Stimulated activated memory B cell treated with anti-CD40 and anti-IgM and Interleukin-4, amounts not matched to agents 10 μg/mL and 1 μg/mL and 100 μg/mL, for 72 hours (primary cell): ENCODE results near the gene SAG.
"Not testable (repeated sequence)": the region's sequence is repeated elsewhere in the genome, so short reads cannot be mapped to it uniquely, and the experiment has no call there.

ENCODE experiments used
- ATAC-seq: fragments of 150-1000 bp; cut with Tn5 transposase; 2 replicates; pipeline ENCODE4 v1.10.0; 2021
- H3K27ac Mint-ChIP-seq: one replicate; pipeline ENCODE4 v1.8.0; 2022; ENCODE audit warnings: mild to moderate bottlenecking, mixed read lengths
- H3K27me3 Mint-ChIP-seq: one replicate; pipeline ENCODE4 v1.8.0; 2022; ENCODE audit warnings: mixed read lengths
- H3K36me3 Mint-ChIP-seq: one replicate; pipeline ENCODE4 v1.8.0; 2022; ENCODE audit warnings: mixed read lengths
- H3K4me1 Mint-ChIP-seq: one replicate; pipeline ENCODE4 v1.8.0; 2022; ENCODE audit warnings: mixed read lengths
- H3K4me3 Mint-ChIP-seq: one replicate; pipeline ENCODE4 v1.8.0; 2022; ENCODE audit warnings: mild to moderate bottlenecking, moderate library complexity, mixed read lengths
- H3K9me3 Mint-ChIP-seq: one replicate; pipeline ENCODE4 v1.8.0; 2022; ENCODE audit warnings: mixed read lengths

SAG gene

DNA sequence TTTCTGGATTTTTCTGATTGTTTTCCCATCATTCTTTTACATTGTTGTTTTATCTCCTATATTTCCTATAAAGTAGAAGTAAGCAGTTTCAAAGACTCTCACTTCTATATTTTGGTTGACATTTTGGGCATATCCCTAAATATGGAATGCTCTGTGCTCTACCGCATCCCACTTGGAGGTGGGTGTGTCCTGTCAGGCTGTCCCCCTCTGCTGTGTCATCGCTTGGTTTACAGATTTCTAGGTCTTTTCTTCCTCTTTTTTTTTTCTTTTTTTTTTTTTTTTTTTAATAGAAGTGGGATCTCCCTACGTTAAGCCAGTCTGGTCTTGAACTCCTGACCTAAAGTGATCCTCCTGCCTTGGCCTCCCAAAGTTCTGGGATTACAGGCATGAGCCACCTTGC, 60.0 kb downstream of the SAG start:
- Mint-ChIP-seq H3K27me3 (no peaks in the 10 kb centered on the region), H3K27ac (no peak overlapping the region), H3K4me1 (peaks cover 66% of the 10 kb centered on the region), H3K36me3 (peaks cover 52% of the 10 kb centered on the region), H3K9me3 (peaks cover 8% of the 10 kb centered on the region), H3K4me3 (no peak overlapping the region)
- ATAC-seq: no peak

DNA sequence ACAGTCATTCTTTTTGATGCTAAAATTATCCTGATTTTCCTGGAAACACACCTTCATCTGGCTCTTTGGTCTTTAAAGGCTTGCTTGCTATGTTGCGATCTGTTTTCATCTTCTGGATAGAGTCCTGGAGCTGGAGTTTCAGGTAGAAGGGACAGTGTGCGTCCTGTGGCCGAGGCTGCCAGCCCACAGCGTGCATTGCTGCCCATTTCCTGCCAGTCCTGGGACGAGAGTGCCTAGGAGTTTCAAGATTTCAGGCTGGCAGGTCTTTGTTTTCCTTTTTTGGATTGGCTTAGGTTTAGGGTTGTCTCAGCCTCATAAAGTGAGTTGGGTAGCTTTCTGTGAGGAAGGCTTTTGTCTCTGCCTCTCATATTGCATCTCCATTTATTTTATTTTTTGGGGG, 61.1 kb downstream of the SAG start:
- peak overlapping the region; percentile 68 for H3K27ac Mint-ChIP-seq
- ATAC-seq: no peak
- no peaks in the 10 kb centered on the region for H3K27me3 Mint-ChIP-seq
- no peak overlapping the region for H3K4me3 Mint-ChIP-seq
- peaks cover 6% of the 10 kb centered on the region for H3K9me3 Mint-ChIP-seq
- H3K4me1 Mint-ChIP-seq: peaks cover 69% of the 10 kb centered on the region
- H3K36me3 Mint-ChIP-seq: peaks cover 54% of the 10 kb centered on the region

DNA sequence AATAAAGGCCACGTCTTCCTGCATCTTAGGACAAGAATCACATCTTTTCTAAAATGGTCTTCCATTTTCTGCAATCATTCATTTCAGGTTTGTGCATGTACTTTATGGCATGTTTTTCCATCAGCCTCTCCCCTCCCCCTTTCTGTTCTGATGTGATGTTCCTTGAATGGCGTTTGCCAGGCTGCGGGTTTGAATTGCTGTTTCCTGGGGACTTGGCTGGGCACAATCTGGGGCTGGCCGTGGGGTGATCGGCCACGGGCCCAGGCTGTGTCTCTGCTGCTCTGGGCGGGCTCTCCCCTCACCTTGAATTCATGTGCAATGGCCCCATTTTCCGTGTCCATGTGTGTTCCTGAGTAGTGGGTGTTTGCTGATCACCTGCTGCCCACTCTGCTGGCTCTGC, 61.8 kb downstream of the SAG start:
- H3K9me3 Mint-ChIP-seq: peaks cover 2% of the 10 kb centered on the region
- H3K27me3 Mint-ChIP-seq: no peaks in the 10 kb centered on the region
- peaks cover 47% of the 10 kb centered on the region for H3K36me3 Mint-ChIP-seq
- H3K27ac Mint-ChIP-seq: peak overlapping the region; percentile 68
- peaks cover 63% of the 10 kb centered on the region for H3K4me1 Mint-ChIP-seq
- ATAC-seq: no peak
- no peak overlapping the region for H3K4me3 Mint-ChIP-seq

GRCh38 chr2:233369897-233370685, 62.5 kb downstream of the SAG start:
- H3K9me3 Mint-ChIP-seq: no peaks in the 10 kb centered on the region
- peaks cover 45% of the 10 kb centered on the region for H3K36me3 Mint-ChIP-seq
- peak overlapping the region; percentile 68 for H3K27ac Mint-ChIP-seq
- no peak for ATAC-seq
- H3K4me3 Mint-ChIP-seq: no peak overlapping the region
- H3K4me1 Mint-ChIP-seq: peaks cover 61% of the 10 kb centered on the region
- no peaks in the 10 kb centered on the region for H3K27me3 Mint-ChIP-seq

DNA sequence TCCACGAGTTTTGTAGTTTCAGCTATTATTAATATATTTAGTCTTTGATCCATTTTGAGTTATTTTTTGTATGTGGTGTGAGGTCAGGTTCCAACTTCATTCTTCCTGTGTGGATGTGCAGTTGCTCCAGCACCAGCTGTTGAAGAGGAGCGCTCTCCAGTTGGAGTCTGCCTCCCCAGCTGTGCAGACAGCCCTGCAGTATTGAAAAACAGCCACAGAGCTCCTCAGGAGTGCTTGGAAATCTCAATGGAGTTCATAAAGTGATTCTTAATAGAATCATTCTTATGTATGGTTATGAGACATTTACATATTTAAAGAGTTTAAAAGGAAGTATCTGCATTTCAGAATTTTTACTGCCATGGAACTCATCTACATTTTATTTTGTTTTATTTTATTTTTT, 64.0 kb downstream of the SAG start:
- H3K4me1 Mint-ChIP-seq: peaks cover 59% of the 10 kb centered on the region
- no peak overlapping the region for H3K4me3 Mint-ChIP-seq
- peaks cover 45% of the 10 kb centered on the region for H3K36me3 Mint-ChIP-seq
- H3K27me3 Mint-ChIP-seq: no peaks in the 10 kb centered on the region
- no peak for ATAC-seq
- peak overlapping the region; percentile 55 for H3K27ac Mint-ChIP-seq
- H3K9me3 Mint-ChIP-seq: no peaks in the 10 kb centered on the region

DNA sequence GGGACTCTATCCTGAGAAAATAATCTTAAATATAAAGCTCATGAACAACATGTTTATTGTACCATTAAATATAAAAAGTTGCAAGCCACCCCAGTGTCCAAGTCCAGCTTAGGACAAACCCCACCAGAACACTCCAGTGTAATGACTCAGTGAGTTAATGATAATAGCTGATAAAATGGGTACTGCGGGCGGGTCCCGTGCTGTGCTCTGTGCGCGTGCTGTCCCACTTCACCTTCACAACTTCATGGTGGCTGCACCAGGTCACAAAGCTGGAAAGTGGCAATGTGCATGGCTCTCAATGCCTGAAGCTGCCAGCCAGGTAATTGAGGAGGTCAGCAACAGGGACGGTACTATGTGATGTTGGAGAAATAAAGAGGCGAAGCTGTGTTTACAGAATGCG, 65.2 kb downstream of the SAG start:
- Mint-ChIP-seq H3K9me3 (no peaks in the 10 kb centered on the region), H3K4me3 (no peak overlapping the region), H3K4me1 (peaks cover 47% of the 10 kb centered on the region), H3K27ac (peak overlapping the region; percentile 3), H3K36me3 (peaks cover 49% of the 10 kb centered on the region), H3K27me3 (no peaks in the 10 kb centered on the region)
- no peak for ATAC-seq

DNA sequence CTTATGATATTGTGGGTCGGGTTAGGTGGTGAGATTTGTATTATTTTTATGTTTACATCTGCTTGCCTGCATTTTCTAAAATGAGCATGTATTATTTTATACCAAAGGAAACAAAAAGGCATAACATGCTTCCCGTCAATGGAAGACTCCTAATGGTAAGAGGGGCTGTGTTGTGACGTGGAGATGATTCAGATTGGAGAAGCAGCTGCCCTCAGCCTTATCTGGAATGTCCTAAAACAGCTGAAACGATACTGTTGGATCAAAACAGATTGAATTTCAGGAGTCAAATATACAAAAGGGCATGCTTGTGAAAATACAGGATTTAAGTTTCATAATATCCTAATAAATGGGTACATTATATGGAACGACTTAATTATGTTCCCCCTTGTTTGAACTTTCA, 65.7 kb downstream of the SAG start:
- Mint-ChIP-seq H3K36me3 (peaks cover 49% of the 10 kb centered on the region), H3K9me3 (no peaks in the 10 kb centered on the region), H3K4me1 (peaks cover 47% of the 10 kb centered on the region), H3K4me3 (no peak overlapping the region), H3K27ac (peak overlapping the region; percentile 3), H3K27me3 (no peaks in the 10 kb centered on the region)
- no peak for ATAC-seq

DNA sequence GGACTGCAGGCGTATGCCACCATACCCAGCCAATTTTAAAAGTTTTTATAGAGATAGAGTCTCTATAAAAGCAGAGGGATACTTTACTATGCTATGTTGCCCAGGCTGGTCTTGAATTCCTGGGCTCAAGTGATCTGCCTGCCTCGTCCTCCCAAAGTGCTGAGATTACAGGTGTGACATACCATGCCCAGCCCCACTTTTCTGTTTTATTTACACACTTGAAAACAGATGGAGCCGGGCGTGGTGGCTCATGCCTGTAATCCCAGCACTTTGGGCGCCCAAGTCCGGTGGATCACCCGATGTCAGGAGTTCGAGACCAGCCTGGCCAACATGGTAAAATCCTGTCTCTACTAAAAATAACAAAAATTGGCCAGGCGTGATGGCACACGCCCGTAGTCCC, 67.2 kb downstream of the SAG start:
- H3K9me3 Mint-ChIP-seq, H3K4me3 Mint-ChIP-seq, H3K27me3 Mint-ChIP-seq, ATAC-seq: not testable (repeated sequence)
- Mint-ChIP-seq H3K27ac (peak overlapping the region; percentile 51), H3K4me1 (peaks cover 47% of the 10 kb centered on the region), H3K36me3 (peaks cover 36% of the 10 kb centered on the region)

- peaks cover 49% of the 10 kb centered on the region for H3K4me1 Mint-ChIP-seq
- H3K36me3 Mint-ChIP-seq: peaks cover 36% of the 10 kb centered on the region
- no peak overlapping the region for H3K4me3 Mint-ChIP-seq
- H3K27me3 Mint-ChIP-seq: no peaks in the 10 kb centered on the region
- H3K27ac Mint-ChIP-seq: peak overlapping the region; percentile 51
- no peak for ATAC-seq
- H3K9me3 Mint-ChIP-seq: no peaks in the 10 kb centered on the region
These were observed 68.1 kb downstream of the SAG start for GRCh38 chr2:233375490-233376314.

GRCh38 chr2:233379034-233379433, 71.4 kb downstream of the SAG start:
- Mint-ChIP-seq H3K4me1 (peaks cover 63% of the 10 kb centered on the region), H3K27me3 (no peaks in the 10 kb centered on the region), H3K4me3 (peak overlapping the region; percentile 3), H3K36me3 (peaks cover 31% of the 10 kb centered on the region), H3K27ac (peak overlapping the region; percentile 73), H3K9me3 (no peaks in the 10 kb centered on the region)
- ATAC-seq: no peak

DNA sequence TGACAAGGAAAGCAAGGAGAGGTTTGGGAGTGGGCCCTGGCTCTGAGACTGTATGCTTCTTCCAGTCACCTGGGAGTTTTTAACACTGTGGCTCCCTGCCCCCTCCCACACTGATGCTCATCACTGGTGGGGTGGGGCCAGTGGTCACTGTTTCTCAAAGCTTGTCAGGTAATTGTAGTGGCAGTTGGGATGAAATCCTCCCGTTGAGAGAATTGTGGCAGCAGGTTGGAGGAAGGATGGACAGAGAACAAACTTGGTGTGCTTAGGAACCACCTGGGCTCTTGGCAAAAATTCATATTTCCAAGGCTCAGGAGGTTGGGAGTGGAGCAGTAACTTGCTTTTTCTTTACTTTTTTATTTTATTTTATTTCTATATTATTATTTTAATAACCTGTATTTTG, 71.8 kb downstream of the SAG start:
- Mint-ChIP-seq H3K4me1 (peaks cover 67% of the 10 kb centered on the region), H3K4me3 (peak overlapping the region; percentile 22), H3K27me3 (no peaks in the 10 kb centered on the region), H3K9me3 (no peaks in the 10 kb centered on the region), H3K36me3 (peaks cover 35% of the 10 kb centered on the region), H3K27ac (peak overlapping the region; percentile 73)
- no peak for ATAC-seq

GRCh38 chr2:233380132-233380895, 72.7 kb downstream of the SAG start:
- Mint-ChIP-seq H3K4me3 (peak overlapping the region; percentile 62), H3K27ac (peak overlapping the region; percentile 73), H3K9me3 (no peaks in the 10 kb centered on the region), H3K27me3 (no peaks in the 10 kb centered on the region), H3K4me1 (peaks cover 71% of the 10 kb centered on the region), H3K36me3 (peaks cover 34% of the 10 kb centered on the region)
- ATAC-seq: peak; percentile 83

- Mint-ChIP-seq H3K9me3 (no peaks in the 10 kb centered on the region), H3K4me1 (peaks cover 71% of the 10 kb centered on the region), H3K4me3 (peak overlapping the region; percentile 6), H3K27ac (peak overlapping the region; percentile 73), H3K27me3 (no peaks in the 10 kb centered on the region), H3K36me3 (peaks cover 26% of the 10 kb centered on the region)
- ATAC-seq: no peak
These were observed 73.5 kb downstream of the SAG start for GRCh38 chr2:233380995-233381637.

- Mint-ChIP-seq H3K27me3 (no peaks in the 10 kb centered on the region), H3K4me3 (no peak overlapping the region), H3K36me3 (peaks cover 25% of the 10 kb centered on the region), H3K4me1 (peaks cover 75% of the 10 kb centered on the region), H3K9me3 (no peaks in the 10 kb centered on the region), H3K27ac (peak overlapping the region; percentile 73)
- ATAC-seq: no peak
These were observed 74.0 kb downstream of the SAG start for GRCh38 chr2:233381638-233381995.

- Mint-ChIP-seq H3K9me3 (no peaks in the 10 kb centered on the region), H3K36me3 (peaks cover 21% of the 10 kb centered on the region), H3K4me1 (peaks cover 79% of the 10 kb centered on the region), H3K4me3 (no peak overlapping the region), H3K27ac (peak overlapping the region; percentile 91), H3K27me3 (no peaks in the 10 kb centered on the region)
- no peak for ATAC-seq
These were observed 76.4 kb downstream of the SAG start for GRCh38 chr2:233384015-233384414.
